C4-2B (cell line): ENCODE data around the gene CASZ1.

Experiments
- ZFX ChIP-seq: fragments of 450-650 bp; IDR thresholded peaks from 2 replicates; pipeline ENCODE4 v1.6.1; 2017
- TF ChIP-seq, protein P1 (sequence below): fragments of 450-650 bp; conservative IDR thresholded peaks from 2 replicates; pipeline ENCODE4 v1.5.1; 2017; ENCODE audit warnings: mild to moderate bottlenecking

DNA sequence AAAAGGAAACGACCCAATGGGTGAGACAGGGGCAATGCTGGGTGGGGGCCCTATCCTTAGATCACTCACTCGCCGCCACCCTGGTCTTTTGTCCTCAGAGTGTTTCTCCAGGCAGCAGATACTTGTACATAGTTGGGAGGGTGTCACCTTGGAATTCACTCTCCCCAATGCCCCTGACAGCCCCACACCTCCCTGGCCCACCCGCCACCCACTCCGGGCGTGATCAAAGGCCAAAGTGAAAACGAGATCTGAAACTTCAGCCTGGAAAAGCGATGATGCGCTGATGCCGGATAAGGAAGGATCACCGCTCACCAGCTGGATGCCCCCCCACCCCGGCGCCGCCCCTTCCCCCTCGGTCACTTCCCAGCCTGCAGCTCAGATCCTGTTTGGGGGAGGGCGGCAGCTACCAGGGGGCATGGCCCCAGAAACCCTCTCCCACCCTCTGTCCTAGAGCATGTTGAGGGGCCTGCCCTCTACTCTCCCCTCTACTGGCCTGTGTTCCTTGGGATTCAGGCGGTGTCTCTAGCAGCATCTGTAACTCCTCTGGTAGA is 33.6 kb upstream of the CASZ1 start:
- TF ChIP-seq, protein P1, sequence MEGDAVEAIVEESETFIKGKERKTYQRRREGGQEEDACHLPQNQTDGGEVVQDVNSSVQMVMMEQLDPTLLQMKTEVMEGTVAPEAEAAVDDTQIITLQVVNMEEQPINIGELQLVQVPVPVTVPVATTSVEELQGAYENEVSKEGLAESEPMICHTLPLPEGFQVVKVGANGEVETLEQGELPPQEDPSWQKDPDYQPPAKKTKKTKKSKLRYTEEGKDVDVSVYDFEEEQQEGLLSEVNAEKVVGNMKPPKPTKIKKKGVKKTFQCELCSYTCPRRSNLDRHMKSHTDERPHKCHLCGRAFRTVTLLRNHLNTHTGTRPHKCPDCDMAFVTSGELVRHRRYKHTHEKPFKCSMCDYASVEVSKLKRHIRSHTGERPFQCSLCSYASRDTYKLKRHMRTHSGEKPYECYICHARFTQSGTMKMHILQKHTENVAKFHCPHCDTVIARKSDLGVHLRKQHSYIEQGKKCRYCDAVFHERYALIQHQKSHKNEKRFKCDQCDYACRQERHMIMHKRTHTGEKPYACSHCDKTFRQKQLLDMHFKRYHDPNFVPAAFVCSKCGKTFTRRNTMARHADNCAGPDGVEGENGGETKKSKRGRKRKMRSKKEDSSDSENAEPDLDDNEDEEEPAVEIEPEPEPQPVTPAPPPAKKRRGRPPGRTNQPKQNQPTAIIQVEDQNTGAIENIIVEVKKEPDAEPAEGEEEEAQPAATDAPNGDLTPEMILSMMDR, result no peak
- no peak for TF ChIP-seq ZFX
